ENCODE data around the gene CNOT3.
"Not testable (repeated sequence)": the region's sequence is repeated elsewhere in the genome, so short reads cannot be mapped to it uniquely, and the experiment has no call there.

Gene CNOT3

GRCh38 chr19:54137699-54138488 is at the start of gene CNOT3:
Gene CNOT3, plus strand, starts transcription at chr19:54137762. Its CDS starts 5,217 bp downstream, at chr19:54142979.
- DNase-seq (ENCODE audit: low read depth in 1 of 2, low spot score in 1 of 2): no peak

DNA sequence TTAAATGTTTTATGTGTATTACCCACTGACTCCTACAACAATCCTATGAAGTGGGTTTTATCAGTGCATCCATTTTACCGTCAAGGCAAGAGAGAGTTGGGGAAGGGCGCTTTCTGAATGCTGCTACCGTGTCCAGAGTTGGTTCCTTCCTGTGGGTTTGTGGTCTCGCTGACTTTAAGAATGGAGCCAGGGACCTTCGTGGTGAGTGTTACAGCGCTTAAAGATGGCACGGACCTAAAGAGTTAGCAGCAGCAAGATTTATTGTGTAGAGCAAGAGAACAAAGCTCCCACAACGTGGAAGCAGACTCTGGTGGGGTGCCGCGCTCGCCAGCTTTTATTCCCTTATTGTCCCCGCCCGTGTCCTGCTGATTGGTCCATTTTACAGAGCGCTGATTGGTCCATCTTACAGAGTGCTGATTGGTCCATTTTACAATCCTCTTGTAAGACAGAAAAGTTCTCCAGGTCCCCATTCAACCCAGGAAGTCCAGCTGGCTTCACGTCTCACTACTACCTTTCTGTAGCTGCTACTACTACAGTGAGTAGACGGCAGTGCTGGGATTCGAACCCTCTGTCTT is 43.0 kb upstream of the CNOT3 start:
- no peak for DNase-seq (ENCODE audit: low read depth in 1 of 2, low spot score in 1 of 2)

GRCh38 chr19:54095136-54095858 is 42.3 kb upstream of the CNOT3 start:
- no peak for DNase-seq (ENCODE audit: low read depth in 1 of 2, low spot score in 1 of 2)

GRCh38 chr19:54095859-54096616 is 41.5 kb upstream of the CNOT3 start:
- not testable (repeated sequence) for DNase-seq (ENCODE audit: low read depth in 1 of 2, low spot score in 1 of 2)

GRCh38 chr19:54096617-54097106 is 40.9 kb upstream of the CNOT3 start:
- no peak for DNase-seq (ENCODE audit: low read depth in 1 of 2, low spot score in 1 of 2)

- no peak for DNase-seq (ENCODE audit: low read depth in 1 of 2, low spot score in 1 of 2)
Observed at GRCh38 chr19:54099190-54099902, 38.2 kb upstream of the CNOT3 start.

DNA sequence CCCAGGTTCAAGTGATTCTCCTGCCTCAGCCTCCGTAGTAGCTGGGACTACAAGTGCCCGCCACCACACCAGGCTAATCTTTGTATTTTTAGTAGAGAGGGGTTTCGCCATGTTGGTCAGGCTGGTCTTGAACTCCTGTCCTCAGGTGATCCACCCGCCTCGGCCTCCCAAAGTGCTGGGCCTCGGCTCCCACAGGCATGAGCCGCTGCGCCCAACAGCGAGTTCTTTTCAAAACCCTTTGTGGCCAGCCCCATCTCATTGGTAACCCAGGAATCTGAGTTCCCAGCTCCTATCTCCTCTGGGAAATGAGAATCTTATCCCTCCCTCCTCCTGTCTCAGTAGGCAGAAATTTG is 37.7 kb upstream of the CNOT3 start:
- DNase-seq (ENCODE audit: low read depth in 1 of 2, low spot score in 1 of 2): not testable (repeated sequence)

GRCh38 chr19:54100561-54100960 is 37.0 kb upstream of the CNOT3 start, which contains the start of gene OSCAR:
Gene OSCAR, minus strand, starts transcription at chr19:54100803. Its CDS starts 11 bp downstream, at chr19:54100792.
- no peak for DNase-seq (ENCODE audit: low read depth in 1 of 2, low spot score in 1 of 2)

- DNase-seq (ENCODE audit: low read depth in 1 of 2, low spot score in 1 of 2): peak; percentile 88 to 95
Observed at GRCh38 chr19:54102421-54103169, 35.0 kb upstream of the CNOT3 start, which contains the start of gene NDUFA3. Gene NDUFA3, plus strand, starts transcription at chr19:54102855. Its CDS starts 24 bp downstream, at chr19:54102879.

- DNase-seq (ENCODE audit: low read depth in 1 of 2, low spot score in 1 of 2): no peak
Observed at GRCh38 chr19:54104998-54105715, 32.4 kb upstream of the CNOT3 start.

DNA sequence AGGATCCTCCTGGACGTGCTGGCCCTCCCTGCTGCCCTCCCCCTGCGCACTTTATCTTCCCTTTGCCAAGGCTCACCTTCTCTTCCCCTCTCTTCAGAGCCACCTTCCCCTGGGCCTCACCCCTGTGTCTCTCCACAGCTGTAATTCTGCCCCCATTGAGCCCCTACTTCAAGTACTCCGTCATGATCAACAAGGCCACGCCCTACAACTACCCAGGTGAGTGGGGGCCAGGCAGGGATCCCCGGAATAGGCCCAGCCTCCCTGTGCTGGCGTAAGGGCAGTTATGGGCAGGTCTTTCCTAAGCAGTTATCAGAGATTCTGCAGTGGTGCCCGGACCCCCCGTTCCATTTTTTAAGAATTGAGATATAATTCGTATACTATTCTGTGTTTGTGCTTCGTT is 31.8 kb upstream of the CNOT3 start:
- DNase-seq (ENCODE audit: low read depth in 1 of 2, low spot score in 1 of 2): no peak

- DNase-seq (ENCODE audit: low read depth in 1 of 2, low spot score in 1 of 2): no peak
Observed at GRCh38 chr19:54106716-54107115, 30.8 kb upstream of the CNOT3 start.

DNA sequence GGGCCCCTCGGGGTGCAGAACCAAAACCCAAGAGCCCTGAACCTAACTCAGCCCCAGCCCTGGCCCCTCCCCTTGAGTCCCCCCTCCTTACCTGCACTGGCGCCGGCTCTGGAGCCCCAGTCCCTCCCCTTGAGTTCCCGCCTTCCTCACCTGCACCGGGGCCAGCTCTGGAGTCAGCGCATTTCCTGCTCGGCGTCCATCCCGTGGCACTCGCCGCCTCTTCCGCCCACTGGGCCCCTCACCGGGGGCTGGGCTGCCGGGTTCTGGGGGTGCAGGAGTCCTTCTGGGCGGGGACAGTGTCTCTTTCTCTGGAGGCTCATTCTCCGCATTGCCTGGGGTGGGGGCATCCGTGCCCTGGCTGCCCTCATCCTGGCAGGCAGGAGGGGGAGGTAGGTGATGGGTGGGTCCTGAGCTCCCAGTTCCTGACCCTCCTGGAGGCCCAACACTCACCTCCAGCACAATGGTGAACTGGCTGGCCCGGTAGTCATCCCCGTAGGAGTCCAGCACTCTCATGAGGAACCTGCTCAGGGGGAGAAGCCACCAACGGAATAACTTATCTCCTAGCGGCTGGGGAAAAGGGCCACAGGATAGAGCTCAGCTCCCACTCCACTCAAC is 29.6 kb upstream of the CNOT3 start:
- no peak for DNase-seq (ENCODE audit: low read depth in 1 of 2, low spot score in 1 of 2)

DNA sequence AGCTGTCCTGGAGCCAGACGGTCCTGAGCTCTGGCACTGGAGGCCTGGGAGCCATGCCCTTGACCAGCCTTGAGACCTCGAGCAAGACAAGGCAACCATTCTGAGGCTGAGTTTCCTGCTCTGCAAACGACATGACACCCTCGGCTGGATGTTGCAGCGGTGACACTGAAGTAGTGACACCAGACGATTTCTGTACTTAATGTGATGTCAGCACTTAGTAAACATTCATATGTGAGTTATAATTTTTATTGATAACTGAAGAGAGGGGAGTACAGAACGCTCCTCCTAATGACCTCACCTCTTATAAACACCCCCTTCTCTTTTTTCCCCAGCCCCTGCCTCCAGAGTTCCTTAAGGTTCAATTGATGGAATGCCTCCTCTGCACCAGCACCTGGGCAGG is 29.1 kb upstream of the CNOT3 start:
- DNase-seq (ENCODE audit: low read depth in 1 of 2, low spot score in 1 of 2): no peak

GRCh38 chr19:54109651-54110050 is 27.9 kb upstream of the CNOT3 start:
- no peak for DNase-seq (ENCODE audit: low read depth in 1 of 2, low spot score in 1 of 2)

GRCh38 chr19:54114340-54115108 is 23.0 kb upstream of the CNOT3 start:
- DNase-seq (ENCODE audit: low read depth in 1 of 2, low spot score in 1 of 2): no peak

DNA sequence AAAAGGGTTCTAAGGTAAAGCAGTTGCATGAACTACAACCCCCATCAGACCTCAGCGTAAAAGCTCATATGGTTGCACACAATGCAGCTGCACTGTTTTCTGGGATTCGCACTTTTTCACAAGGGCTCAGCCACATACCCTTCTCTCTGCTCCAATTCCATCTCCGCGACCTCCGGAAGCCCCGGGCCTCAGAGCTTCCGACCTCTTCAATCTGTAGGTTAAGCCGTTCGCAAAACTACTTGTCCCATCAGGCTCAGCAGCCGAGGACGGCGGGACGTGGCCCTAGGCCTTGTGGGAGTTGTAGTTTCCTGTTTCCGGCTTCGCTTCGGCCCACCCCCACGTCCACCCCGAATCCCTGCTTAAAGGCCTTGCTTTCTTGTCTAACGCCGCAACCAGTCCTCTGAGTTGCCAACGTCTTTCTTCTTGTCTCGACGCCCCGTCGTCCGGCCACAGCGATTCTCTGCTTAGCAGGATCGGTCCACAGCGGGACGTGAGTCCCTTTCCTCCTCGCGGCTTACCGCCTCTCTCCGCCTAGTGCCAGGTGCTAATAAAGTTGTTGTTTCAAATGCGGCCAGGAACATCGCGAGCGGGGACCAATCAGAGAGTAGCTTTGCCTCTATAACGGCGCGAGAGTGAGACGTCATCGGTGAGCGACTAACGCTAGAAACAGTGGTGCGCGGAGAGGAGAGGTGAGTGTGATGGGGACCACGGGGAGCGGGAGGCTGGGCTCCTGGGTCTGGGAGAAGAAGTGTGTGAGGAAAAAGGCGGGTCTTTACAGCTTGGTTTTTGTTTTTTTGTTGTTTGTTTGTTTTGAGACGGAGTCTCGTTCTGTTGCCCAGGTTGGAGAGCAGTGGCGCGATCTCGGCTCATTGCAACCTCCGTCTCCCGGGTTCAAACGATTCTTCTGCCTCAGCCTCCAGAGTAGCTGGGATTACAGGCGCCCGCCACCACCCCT is 22.2 kb upstream of the CNOT3 start, which contains the start of the genes PRPF31 and TFPT:
Gene PRPF31, plus strand, starts transcription at position 646 of the 955 bp plus-strand sequence. CDS start 2,525 bp downstream, outside the sequence.
Gene TFPT, minus strand, starts transcription at position 549 of the 955 bp plus-strand sequence. Its CDS starts 388 bp downstream, at position 161.
- DNase-seq (ENCODE audit: low read depth in 1 of 2, low spot score in 1 of 2): peak; percentile 90 to 97

All from activated CD4-positive, alpha-beta T cell treated with anti-CD3 and anti-CD28 coated beads, Interleukin-2, amount 50 U/mL, for 24 hours (primary cell).